GM23338 (cell line): Measurements from ENCODE around the gene CRAMP1. TPM values are rescaled to one million over a fixed set of nuclear protein-coding genes. Genes with fewer than 3 reads are reported as not detected.
A peak's percentile ranks its signal among the peaks of the same experiment; 100 is the strongest.

Experiments
- ATAC-seq: fragments of 200-7000 bp; cut with Tn5 transposase; 3 replicates; pipeline ENCODE4 v1.9.1; 2020
- DNase-seq: peaks from one replicate; pipeline ENCODE4 v3.0.0-alpha.2; 2015; ENCODE audit warnings: low spot score
- H2AFZ ChIP-seq: fragments of 200-600 bp; sonication (generic); 2 replicates; pipeline ENCODE4 v1.8.0; 2016; ENCODE audit warnings: antibody characterized with exemption, mild to moderate bottlenecking, moderate library complexity
- H3F3A ChIP-seq: fragments of 200-600 bp; sonication (generic); replicated peaks from 2 replicates; pipeline ENCODE4 v1.8.0; 2017; ENCODE audit warnings: antibody characterized with exemption, mixed run types, low read depth
- H3K27ac ChIP-seq: fragments of 200-600 bp; sonication (generic); 2 replicates; pipeline ENCODE4 v1.6.1; 2016; ENCODE audit warnings: low read depth
- H3K27me3 ChIP-seq: fragments of 200-600 bp; sonication (generic); 2 replicates; pipeline ENCODE4 v1.8.0; 2016; ENCODE audit warnings: mild to moderate bottlenecking, mixed run types, moderate library complexity; ENCODE audit not compliant: insufficient read depth
- H3K36me3 ChIP-seq: fragments of 200-600 bp; sonication (generic); 2 replicates; pipeline ENCODE4 v1.8.0; 2016; ENCODE audit warnings: mild to moderate bottlenecking; ENCODE audit not compliant: insufficient read depth
- H3K4me1 ChIP-seq: fragments of 200-600 bp; sonication (generic); 2 replicates; pipeline ENCODE4 v1.8.0; 2016; ENCODE audit warnings: mild to moderate bottlenecking, moderate library complexity; ENCODE audit not compliant: insufficient read depth
- H3K4me2 ChIP-seq: fragments of 200-600 bp; sonication (generic); 2 replicates; pipeline ENCODE4 v1.7.1; 2017; ENCODE audit warnings: mixed run types
- H3K4me3 ChIP-seq: fragments of 200-600 bp; sonication (generic); 2 replicates; pipeline ENCODE4 v1.6.1; 2016; ENCODE audit warnings: mixed run types
- H3K79me2 ChIP-seq: fragments of 200-600 bp; sonication (generic); replicated peaks from 2 replicates; pipeline ENCODE4 v1.8.0; 2017; ENCODE audit warnings: mild to moderate bottlenecking; ENCODE audit not compliant: insufficient read depth
- H3K9me2 ChIP-seq: fragments of 200-600 bp; sonication (generic); 2 replicates; pipeline ENCODE4 v1.8.0; 2017; ENCODE audit not compliant: insufficient read depth
- H4K20me1 ChIP-seq: fragments of 200-600 bp; sonication (generic); replicated peaks from 2 replicates; pipeline ENCODE4 v1.8.0; 2017; ENCODE audit warnings: mild to moderate bottlenecking; ENCODE audit not compliant: insufficient read depth
- H3K27ac Mint-ChIP-seq: 2 replicates; pipeline ENCODE4 v1.8.0; 2020; ENCODE audit warnings: inconsistent platforms, mild to moderate bottlenecking, moderate library complexity, mixed read lengths
- H3K27me3 Mint-ChIP-seq: 3 replicates; pipeline ENCODE4 v1.8.0; 2022; ENCODE audit warnings: low read depth, mild to moderate bottlenecking, moderate library complexity, mixed read lengths, inconsistent platforms; ENCODE audit not compliant: insufficient read depth, poor library complexity
- H3K36me3 Mint-ChIP-seq: 3 replicates; pipeline ENCODE4 v1.8.0; 2021; ENCODE audit warnings: low read depth, mild to moderate bottlenecking, inconsistent platforms, moderate library complexity, mixed read lengths
- H3K4me1 Mint-ChIP-seq: 3 replicates; pipeline ENCODE4 v1.8.0; 2020; ENCODE audit warnings: mild to moderate bottlenecking, inconsistent platforms, mixed read lengths
- H3K4me3 Mint-ChIP-seq: 3 replicates; pipeline ENCODE4 v1.8.0; 2021; ENCODE audit warnings: moderate library complexity, mild to moderate bottlenecking, inconsistent platforms, mixed read lengths
- H3K9me3 Mint-ChIP-seq: 3 replicates; pipeline ENCODE4 v1.8.0; 2020; ENCODE audit warnings: moderate library complexity, mild to moderate bottlenecking, inconsistent platforms, mixed read lengths
- CREB1 ChIP-seq: fragments of 250-450 bp; sonication (Bioruptor Pico); IDR thresholded peaks from 2 replicates; pipeline ENCODE4 v1.5.0; 2020; ENCODE audit warnings: low read depth, mild to moderate bottlenecking, moderate library complexity
- EZH2 ChIP-seq: fragments of 200-600 bp; sonication (generic); IDR thresholded peaks from one replicate; pipeline ENCODE4 v1.8.0; 2017; ENCODE audit warnings: antibody characterized with exemption, mild to moderate bottlenecking, low read depth; ENCODE audit not compliant: unreplicated experiment
- EZH2phosphoT487 ChIP-seq: fragments of 200-600 bp; sonication (generic); IDR thresholded peaks from one replicate; pipeline ENCODE4 v1.8.1; 2018; ENCODE audit warnings: antibody characterized with exemption; ENCODE audit not compliant: unreplicated experiment
- JUNB ChIP-seq: IDR thresholded peaks from one replicate; pipeline ENCODE4 v1.6.1; 2016; ENCODE audit warnings: antibody characterized with exemption; ENCODE audit not compliant: unreplicated experiment
- STAT1 ChIP-seq: IDR thresholded peaks from one replicate; pipeline ENCODE4 v1.6.1; 2016; ENCODE audit warnings: antibody characterized with exemption; ENCODE audit not compliant: unreplicated experiment
- ZNF331 ChIP-seq: fragments of 250-450 bp; sonication (Bioruptor Pico); IDR thresholded peaks from 2 replicates; pipeline ENCODE4 v1.5.0; 2020; ENCODE audit warnings: low read depth, mild to moderate bottlenecking, moderate library complexity
- polyA plus RNA-seq: library from polyadenylated mRNA; unstranded; fragments of >200 nt; fragmentation: Nextera tagmentation; extraction: Ambion mirVana; gene quantifications from 2 replicates; pipeline ENCODE4 v1.2.1, GENCODE V29; 2016
- total RNA-seq: library from RNA; depleted of rRNA; stranded (reverse); fragments of >200 nt; shearing (Covaris generic); gene quantifications from 2 replicates; pipeline ENCODE4 v1.2.3, GENCODE V29; 2014
- TF ChIP-seq, protein P1 (sequence below), 2 experiments: fragments of 200-600 bp in 1 of 2; sonication (generic) in 1 of 2; conservative IDR thresholded peaks; 2 replicates each; pipeline versions ENCODE4 v1.5.1 to v1.6.1; 2016 to 2017; ENCODE audit warnings: antibody characterized with exemption in 2 of 2, low read depth in 2 of 2, mild to moderate bottlenecking in 2 of 2, moderate library complexity in 1 of 2
- TF ChIP-seq, protein P2 (sequence below): IDR thresholded peaks from 2 replicates; pipeline ENCODE4 v1.6.1; 2016; ENCODE audit warnings: antibody characterized with exemption
- TF ChIP-seq, protein P3 (sequence below): IDR thresholded peaks from one replicate; pipeline ENCODE4 v1.6.1; 2018; ENCODE audit warnings: antibody characterized with exemption; ENCODE audit not compliant: unreplicated experiment

Gene CRAMP1
- total and polyA plus RNA-seq, 2 experiments from 2014 or later: 3.4 to 16.7 TPM

DNA sequence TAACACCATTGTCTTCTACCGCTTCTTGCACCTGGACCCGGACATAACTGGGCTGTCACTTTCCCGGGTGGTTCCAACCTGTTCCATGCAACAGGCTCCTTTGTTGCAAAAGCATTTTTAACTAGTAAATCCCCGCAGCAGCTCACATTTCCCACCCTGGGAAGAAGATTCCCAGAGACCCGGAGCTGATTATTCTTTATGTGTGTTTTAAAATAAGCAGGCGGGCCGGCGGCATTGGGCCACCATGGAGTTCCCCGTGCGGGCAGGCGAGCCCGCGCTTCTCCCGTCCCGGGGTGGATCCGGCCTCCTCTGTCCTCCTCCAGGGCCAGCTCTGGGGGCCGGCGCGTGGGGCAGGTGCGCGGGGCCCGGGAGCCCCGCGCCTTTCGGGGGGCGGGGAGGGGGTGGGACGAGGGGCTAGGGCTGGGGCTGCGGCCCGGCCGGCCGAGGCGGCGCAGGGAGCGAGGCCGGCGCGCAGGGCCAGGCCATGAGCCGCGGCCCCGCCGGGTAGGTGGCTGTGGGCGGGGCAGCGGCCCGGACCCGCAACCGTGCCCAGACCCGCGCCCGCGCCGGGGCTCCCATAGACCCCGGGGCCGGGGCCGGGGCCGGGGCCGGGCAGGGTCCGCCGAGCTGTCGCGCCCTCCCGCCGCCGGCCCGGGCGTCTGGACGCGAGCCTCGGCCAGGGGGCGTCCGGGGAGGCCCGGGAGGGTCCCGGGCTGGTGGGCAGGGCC lies 1.7 kb downstream of the CRAMP1 start (continued):
- peak; percentile 39 for TF ChIP-seq EZH2

DNA sequence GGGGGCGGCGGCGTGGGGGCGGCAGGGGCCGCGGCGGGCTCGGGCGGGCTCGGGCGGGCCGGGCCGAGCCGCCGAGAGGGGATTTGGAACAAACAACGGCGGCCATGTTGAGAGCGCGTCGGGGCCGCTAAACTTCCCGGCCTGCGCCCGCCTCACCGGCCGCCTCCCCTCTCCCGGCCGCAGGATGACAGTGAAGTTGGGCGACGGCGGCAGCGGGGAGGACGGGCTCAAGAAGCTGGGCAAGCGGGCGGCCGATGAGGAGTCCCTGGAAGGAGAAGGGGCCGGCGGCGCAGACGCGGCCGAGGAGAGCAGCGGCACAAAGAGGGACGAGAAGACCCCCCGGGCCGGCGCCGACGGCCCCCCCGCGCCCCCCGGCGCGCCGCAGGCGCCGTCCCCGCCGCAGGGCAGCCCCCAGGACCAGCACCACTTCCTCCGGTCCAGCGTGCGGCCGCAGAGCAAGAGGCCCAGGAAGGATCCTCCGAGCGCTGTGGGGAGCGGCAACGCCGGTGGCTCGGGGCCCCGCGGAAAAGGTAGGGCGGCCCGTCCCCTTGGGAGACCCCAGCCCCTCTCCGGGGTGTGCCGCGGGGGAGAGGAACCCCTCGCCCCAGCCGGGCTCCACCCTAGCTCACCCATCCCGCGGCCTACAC lies 2.4 kb downstream of the CRAMP1 start:
- Mint-ChIP-seq H3K36me3 (peaks cover 27% of the 10 kb centered on the region), H3K27me3 (peaks cover 29% of the 10 kb centered on the region), H3K27ac (no peak overlapping the region), H3K4me3 (peak overlapping the region; percentile 78), H3K4me1 (peaks cover 20% of the 10 kb centered on the region), H3K9me3 (peaks cover 5% of the 10 kb centered on the region; the same call in 2 of the 3 replicates)
- Histone ChIP-seq H3K4me1 (peaks cover 22% of the 10 kb centered on the region), H3K27me3 (peaks cover 12% of the 10 kb centered on the region), H3K4me3 (peak overlapping the region; percentile 73), H3K79me2 (peaks cover 62% of the 10 kb centered on the region), H4K20me1 (peaks cover 22% of the 10 kb centered on the region), H3K27ac (no peak overlapping the region), H3K36me3 (0 out of 2 replicates have a peak, but pooled peaks cover 7% of the 10 kb centered on the region), H3K4me2 (peak overlapping the region; percentile 94), H3K9me2 (no peaks in the 10 kb centered on the region; the same call in 1 of the 2 replicates), H2AFZ (peak overlapping the region; percentile 78; the same call in 1 of the 2 replicates), H3F3A (peaks cover 17% of the 10 kb centered on the region; the same call in 1 of the 2 replicates)
- peak; percentile 65 for DNase-seq
- peak; percentile 40 for TF ChIP-seq CREB1 (CRISPR knock-in tag)
- no peak for TF ChIP-seq JUNB
- ATAC-seq: no peak

DNA sequence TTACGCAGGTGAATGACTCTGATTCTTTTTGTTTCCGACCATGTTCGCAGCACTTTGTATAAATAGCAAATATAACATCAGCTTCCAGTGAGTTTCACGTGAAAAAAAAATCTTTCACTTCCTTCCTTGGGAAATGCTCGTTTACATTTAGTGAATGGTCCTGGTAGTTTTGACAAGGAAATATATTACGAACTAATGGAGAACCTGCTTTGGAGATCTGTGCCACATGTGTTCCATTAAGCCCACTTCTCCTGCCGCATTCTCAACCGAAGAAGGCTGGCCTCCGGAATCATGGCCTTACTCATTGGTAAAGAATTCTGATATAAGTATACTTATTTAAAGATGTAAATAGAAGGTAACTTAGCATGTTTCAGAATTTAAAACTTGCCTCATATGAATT lies 3.6 kb downstream of the CRAMP1 start:
- no peak for DNase-seq
- Mint-ChIP-seq H3K9me3 (peaks cover 5% of the 10 kb centered on the region; the same call in 2 of the 3 replicates), H3K4me1 (peaks cover 17% of the 10 kb centered on the region), H3K27me3 (peaks cover 26% of the 10 kb centered on the region), H3K36me3 (peaks cover 38% of the 10 kb centered on the region), H3K4me3 (peak overlapping the region; percentile 78), H3K27ac (no peak overlapping the region)
- Histone ChIP-seq H3K36me3 (0 out of 2 replicates have a peak, but pooled peaks cover 7% of the 10 kb centered on the region), H2AFZ (no peak overlapping the region), H3K27ac (no peak overlapping the region), H3K9me2 (no peaks in the 10 kb centered on the region; the same call in 1 of the 2 replicates), H3K4me3 (peak overlapping the region; percentile 73; the same call in 1 of the 2 replicates), H3K4me2 (peak overlapping the region; percentile 94), H3K79me2 (peaks cover 72% of the 10 kb centered on the region), H3K27me3 (peaks cover 12% of the 10 kb centered on the region), H4K20me1 (peaks cover 28% of the 10 kb centered on the region), H3K4me1 (peaks cover 19% of the 10 kb centered on the region), H3F3A (peaks cover 12% of the 10 kb centered on the region; the same call in 1 of the 2 replicates)
- ATAC-seq: no peak
- no peak for TF ChIP-seq CREB1 (CRISPR knock-in tag)
- no peak for TF ChIP-seq STAT1
- TF ChIP-seq, protein P1, sequence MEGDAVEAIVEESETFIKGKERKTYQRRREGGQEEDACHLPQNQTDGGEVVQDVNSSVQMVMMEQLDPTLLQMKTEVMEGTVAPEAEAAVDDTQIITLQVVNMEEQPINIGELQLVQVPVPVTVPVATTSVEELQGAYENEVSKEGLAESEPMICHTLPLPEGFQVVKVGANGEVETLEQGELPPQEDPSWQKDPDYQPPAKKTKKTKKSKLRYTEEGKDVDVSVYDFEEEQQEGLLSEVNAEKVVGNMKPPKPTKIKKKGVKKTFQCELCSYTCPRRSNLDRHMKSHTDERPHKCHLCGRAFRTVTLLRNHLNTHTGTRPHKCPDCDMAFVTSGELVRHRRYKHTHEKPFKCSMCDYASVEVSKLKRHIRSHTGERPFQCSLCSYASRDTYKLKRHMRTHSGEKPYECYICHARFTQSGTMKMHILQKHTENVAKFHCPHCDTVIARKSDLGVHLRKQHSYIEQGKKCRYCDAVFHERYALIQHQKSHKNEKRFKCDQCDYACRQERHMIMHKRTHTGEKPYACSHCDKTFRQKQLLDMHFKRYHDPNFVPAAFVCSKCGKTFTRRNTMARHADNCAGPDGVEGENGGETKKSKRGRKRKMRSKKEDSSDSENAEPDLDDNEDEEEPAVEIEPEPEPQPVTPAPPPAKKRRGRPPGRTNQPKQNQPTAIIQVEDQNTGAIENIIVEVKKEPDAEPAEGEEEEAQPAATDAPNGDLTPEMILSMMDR (conservative IDR thresholded peaks at IDR 0.05; ENCODE audit: low read depth in 2 of 2): no peak
- TF ChIP-seq, protein P2, sequence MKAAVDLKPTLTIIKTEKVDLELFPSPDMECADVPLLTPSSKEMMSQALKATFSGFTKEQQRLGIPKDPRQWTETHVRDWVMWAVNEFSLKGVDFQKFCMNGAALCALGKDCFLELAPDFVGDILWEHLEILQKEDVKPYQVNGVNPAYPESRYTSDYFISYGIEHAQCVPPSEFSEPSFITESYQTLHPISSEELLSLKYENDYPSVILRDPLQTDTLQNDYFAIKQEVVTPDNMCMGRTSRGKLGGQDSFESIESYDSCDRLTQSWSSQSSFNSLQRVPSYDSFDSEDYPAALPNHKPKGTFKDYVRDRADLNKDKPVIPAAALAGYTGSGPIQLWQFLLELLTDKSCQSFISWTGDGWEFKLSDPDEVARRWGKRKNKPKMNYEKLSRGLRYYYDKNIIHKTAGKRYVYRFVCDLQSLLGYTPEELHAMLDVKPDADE: no peak
- no peak for TF ChIP-seq ZNF331 (CRISPR knock-in tag)
- no peak for TF ChIP-seq EZH2phosphoT487
- TF ChIP-seq, protein P3, sequence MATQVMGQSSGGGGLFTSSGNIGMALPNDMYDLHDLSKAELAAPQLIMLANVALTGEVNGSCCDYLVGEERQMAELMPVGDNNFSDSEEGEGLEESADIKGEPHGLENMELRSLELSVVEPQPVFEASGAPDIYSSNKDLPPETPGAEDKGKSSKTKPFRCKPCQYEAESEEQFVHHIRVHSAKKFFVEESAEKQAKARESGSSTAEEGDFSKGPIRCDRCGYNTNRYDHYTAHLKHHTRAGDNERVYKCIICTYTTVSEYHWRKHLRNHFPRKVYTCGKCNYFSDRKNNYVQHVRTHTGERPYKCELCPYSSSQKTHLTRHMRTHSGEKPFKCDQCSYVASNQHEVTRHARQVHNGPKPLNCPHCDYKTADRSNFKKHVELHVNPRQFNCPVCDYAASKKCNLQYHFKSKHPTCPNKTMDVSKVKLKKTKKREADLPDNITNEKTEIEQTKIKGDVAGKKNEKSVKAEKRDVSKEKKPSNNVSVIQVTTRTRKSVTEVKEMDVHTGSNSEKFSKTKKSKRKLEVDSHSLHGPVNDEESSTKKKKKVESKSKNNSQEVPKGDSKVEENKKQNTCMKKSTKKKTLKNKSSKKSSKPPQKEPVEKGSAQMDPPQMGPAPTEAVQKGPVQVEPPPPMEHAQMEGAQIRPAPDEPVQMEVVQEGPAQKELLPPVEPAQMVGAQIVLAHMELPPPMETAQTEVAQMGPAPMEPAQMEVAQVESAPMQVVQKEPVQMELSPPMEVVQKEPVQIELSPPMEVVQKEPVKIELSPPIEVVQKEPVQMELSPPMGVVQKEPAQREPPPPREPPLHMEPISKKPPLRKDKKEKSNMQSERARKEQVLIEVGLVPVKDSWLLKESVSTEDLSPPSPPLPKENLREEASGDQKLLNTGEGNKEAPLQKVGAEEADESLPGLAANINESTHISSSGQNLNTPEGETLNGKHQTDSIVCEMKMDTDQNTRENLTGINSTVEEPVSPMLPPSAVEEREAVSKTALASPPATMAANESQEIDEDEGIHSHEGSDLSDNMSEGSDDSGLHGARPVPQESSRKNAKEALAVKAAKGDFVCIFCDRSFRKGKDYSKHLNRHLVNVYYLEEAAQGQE: no peak
